SW480 (cell line): ENCODE data around the gene TSC1.

ENCODE experiments used
- DNase-seq: peaks from one replicate; pipeline ENCODE4 v3.0.0-alpha.2; 2016; ENCODE audit warnings: low spot score

The TSC1 gene

GRCh38 chr9:132861666-132862065 is 82.8 kb downstream of the TSC1 start:
- DNase-seq = no peak

DNA sequence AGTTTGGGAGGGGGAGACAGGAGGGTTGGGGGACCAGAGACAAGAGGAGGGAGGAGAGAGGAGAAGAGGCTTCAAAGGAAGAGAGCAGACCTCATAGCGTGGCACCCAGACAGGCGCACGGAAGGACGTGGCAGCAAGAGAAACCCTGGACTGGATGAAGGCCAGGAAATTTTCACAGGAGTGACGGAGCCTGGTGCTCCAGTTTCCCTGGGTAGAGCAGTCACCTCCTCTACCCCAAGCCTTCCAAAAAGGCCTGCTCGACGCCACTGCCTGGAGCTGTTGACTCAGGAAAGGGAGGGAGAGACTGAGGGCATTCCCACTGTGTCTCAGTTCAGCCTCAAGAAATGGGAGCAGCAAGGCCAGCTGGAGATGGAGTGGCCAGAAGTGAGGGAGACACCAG is 85.7 kb downstream of the TSC1 start:
- DNase-seq = no peak

GRCh38 chr9:132857616-132858342 is 86.6 kb downstream of the TSC1 start:
- DNase-seq = no peak

- no peak for DNase-seq
Measured at GRCh38 chr9:132857031-132857430, 87.4 kb downstream of the TSC1 start.

- no peak for DNase-seq
Measured at GRCh38 chr9:132855904-132856303, 88.5 kb downstream of the TSC1 start.

DNA sequence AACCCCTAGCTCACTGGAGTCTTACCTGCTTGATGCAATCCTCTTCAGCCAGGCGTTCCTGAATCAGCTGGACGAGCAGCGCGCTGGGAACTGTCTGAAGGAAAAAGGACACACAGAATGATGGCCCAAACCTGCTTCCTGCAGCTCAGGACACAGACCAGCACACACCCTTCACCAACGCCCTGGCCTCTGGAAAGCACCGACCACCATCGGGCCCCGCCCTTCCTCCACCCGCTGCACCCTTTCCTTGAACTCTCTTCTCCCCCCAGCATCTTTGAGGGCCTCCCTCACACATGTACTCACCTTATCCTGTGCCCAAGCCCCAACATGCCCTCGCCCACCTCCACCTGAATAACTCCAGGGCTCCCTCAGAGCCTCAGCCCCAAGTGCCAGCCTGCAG is 89.6 kb downstream of the TSC1 start:
- no peak for DNase-seq

- no peak for DNase-seq
Measured at GRCh38 chr9:132853482-132853881, 90.9 kb downstream of the TSC1 start.

GRCh38 chr9:132849185-132849706 is 95.2 kb downstream of the TSC1 start:
- no peak for DNase-seq

DNA sequence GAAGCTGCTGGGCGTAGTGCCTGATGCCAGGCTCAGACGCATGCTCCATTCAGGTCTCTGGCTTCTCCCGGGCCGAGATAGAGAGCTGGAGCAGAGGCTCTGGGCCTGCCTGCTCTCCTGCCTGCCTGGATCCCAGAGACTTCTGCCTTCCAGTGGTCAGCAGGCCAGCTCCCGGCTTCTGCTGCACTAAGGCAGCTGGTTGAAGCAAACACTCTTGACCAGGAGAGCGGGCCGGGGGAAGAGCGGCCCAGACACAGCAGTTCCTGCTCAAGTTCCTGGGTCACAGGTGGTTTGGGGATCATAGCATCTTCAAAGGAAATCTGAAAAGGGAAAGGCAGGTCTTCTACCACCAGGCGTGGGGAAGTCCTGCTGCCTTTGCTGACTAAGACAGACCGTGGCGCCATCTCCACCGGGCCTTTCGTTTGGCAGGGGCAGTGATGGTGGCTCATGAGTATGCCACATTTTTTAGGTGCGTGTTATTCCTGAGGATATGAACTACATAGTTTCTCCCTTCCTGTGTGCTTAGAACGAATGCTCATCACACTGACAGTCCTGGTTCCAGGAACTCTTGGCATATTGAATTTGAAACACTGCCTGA is 97.4 kb downstream of the TSC1 start:
- DNase-seq = no peak

DNA sequence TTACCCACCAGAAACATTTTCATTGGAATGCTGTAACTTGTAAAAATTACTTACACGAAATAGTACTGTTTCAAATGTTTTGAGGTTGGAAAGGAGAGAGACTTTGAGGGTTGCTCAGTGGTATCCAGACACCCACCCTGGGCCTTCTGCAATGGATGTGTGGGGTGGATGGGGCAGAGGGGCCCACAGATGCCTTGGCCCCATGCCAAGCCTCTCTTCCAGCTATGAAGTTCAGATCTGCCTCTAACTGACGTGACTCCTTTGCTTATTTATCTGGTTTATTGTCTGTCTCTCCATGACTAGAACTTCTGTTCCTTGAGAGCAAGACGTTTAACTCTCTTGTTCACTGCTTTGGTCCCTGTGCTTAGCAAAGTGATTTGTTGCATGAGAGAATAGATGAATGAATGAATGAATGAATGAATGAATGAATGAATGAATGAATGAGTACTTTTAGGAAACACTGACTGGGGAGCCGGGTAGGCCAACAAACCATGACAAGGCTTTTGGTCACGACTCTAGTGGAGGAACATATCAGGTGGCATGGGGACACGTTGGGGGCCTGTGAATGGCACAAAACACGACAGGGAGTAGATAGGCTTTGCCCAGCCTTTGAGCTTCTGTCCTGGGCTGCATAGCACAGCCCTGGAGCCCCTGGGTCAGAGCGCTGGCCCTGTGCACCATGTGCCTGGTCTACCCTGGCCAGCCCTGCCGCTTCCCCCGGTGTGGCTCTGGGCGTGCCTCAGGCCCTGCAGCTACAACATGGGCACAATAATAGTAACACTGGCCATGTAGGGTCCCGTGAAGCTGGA is 98.1 kb downstream of the TSC1 start:
- no peak for DNase-seq

- DNase-seq = no peak
Measured at GRCh38 chr9:132842124-132843044, 102.0 kb downstream of the TSC1 start.
